Retina (tissue), 1 donor: ENCODE data around the gene KRT34.
A peak's percentile ranks its signal among the peaks of the same experiment; 100 is the strongest.

ENCODE experiments used
- DNase-seq: peaks from one replicate; pipeline ENCODE4 v3.0.0-alpha.2; 2016

The KRT34 gene

DNA sequence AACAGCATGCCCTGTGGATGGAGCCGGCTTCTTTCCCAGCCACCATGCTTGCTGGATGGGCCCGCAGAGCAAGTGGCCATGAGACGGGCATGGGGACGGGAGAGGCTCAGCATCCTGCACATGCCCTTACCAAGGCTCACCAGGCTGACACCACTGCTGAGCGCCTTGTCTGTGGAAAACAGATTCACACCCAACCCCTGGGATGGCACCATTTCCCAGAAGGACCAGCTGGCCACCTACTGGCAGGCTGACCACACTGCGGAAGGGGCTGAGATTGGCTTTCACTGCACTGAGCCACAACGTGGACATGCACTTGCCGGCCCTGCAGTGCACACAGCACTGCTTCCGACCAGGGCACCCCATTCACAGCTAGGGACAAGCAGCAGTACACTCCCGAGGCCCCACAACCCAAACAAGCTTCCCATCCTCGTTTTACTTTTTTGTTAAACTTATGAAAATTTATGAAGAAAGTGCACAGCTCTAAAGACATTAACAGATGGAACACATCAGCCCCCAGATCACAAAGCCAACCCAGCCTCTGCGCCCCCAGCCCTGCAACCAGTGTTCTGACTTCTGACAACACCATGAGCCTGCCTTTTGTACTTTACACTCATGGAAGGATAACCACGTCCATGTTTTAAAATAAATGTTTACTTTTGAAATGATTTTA lies 52.7 kb downstream of the KRT34 start:
- peak; percentile 60 for DNase-seq

DNA sequence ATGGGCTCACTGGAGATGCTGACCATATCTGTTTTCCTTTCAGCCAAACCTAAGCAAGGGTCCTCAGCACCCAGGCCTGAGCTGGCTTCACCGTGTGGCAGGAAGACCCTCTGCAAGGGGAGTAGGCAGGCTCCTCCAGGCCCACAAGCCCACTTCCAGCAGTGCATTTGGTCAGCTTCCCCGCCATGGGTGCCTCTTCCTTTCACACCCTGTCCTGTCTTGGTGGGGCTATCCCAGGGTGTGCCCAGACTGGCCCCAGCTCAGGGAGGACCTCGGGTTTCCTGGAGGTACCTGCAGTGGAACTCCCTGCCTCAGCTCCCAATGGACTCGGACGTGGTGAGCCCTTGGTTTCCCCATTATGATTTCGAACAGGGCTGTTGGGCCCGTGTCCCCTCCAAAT lies 53.9 kb downstream of the KRT34 start:
- DNase-seq, result no peak
